Measurements from ENCODE around the gene TMEM91.
"Not testable (repeated sequence)": the region's sequence is repeated elsewhere in the genome, so short reads cannot be mapped to it uniquely, and the experiment has no call there.

TMEM91 gene

DNA sequence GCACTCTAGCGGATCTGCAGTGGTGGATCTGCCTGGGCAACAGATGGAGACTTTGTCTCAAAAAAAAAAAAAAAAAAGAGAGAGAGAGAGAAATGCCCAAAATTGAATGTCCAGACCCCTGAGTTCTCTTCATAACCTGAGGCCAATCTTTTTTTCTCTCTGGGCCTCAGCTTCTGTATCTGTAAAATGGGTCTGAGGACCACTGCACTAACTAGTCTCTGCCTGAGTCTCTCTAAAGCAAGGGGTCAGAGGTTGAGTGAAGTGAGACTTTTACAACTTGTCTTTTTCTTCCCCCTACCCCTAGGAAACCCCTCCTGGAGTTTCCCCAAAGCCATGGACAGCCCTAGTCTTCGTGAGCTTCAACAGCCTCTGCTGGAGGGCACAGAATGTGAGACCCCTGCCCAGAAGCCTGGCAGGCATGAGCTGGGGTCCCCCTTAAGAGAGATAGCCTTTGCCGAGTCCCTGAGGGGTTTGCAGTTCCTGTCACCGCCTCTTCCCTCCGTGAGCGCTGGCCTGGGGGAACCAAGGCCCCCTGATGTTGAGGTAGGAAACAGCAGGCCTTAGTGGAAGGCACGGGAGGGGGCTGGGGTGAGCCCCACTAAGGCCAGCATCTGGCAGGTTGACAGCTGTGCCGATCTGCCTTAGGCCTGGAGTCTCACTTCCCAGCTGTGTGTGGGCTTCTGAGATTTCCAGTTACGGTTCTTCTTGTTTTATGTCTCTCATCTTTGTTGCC is 1.8 kb downstream of the TMEM91 start:
- no peaks in the 10 kb centered on the region for H3K9me2 ChIP-seq (replicated peaks; ENCODE audit: control insufficient read depth, low read length)
- peak overlapping the region; percentile 41 for H3K4me2 ChIP-seq (ENCODE audit: low read length)
- peaks cover 3% of the 10 kb centered on the region for H3F3A ChIP-seq (ENCODE audit: control insufficient read depth, insufficient read depth)
- H3K9me3 ChIP-seq (ENCODE audit: control insufficient read depth, insufficient read depth, low read length), result no peaks in the 10 kb centered on the region
- H3K36me3 ChIP-seq (ENCODE audit: control insufficient read depth, low read length), result no peaks in the 10 kb centered on the region
- no peaks in the 10 kb centered on the region for H3K27me3 ChIP-seq (ENCODE audit: control insufficient read depth, low read length)
- H3K4me3 ChIP-seq (ENCODE audit: low read length), result no peak overlapping the region
- no peak overlapping the region for H3K27ac ChIP-seq (ENCODE audit: low read depth, low read length)
- no peaks in the 10 kb centered on the region for H3K79me2 ChIP-seq (ENCODE audit: control insufficient read depth, low read length)
- H4K20me1 ChIP-seq (ENCODE audit: control insufficient read depth, insufficient read depth, low read depth, low read length), result no peaks in the 10 kb centered on the region
- peaks cover 11% of the 10 kb centered on the region for H3K4me1 ChIP-seq (ENCODE audit: control insufficient read depth, low read length)
- TF ChIP-seq, protein P1, sequence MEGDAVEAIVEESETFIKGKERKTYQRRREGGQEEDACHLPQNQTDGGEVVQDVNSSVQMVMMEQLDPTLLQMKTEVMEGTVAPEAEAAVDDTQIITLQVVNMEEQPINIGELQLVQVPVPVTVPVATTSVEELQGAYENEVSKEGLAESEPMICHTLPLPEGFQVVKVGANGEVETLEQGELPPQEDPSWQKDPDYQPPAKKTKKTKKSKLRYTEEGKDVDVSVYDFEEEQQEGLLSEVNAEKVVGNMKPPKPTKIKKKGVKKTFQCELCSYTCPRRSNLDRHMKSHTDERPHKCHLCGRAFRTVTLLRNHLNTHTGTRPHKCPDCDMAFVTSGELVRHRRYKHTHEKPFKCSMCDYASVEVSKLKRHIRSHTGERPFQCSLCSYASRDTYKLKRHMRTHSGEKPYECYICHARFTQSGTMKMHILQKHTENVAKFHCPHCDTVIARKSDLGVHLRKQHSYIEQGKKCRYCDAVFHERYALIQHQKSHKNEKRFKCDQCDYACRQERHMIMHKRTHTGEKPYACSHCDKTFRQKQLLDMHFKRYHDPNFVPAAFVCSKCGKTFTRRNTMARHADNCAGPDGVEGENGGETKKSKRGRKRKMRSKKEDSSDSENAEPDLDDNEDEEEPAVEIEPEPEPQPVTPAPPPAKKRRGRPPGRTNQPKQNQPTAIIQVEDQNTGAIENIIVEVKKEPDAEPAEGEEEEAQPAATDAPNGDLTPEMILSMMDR (IDR thresholded peaks at IDR 0.05; ENCODE audit: low read depth, low read length, poor library complexity, severe bottlenecking), result peak; percentile 65
- TF ChIP-seq EZH2phosphoT487 (IDR thresholded peaks at IDR 0.05; ENCODE audit: borderline replicate concordance, low read length), result no peak

DNA sequence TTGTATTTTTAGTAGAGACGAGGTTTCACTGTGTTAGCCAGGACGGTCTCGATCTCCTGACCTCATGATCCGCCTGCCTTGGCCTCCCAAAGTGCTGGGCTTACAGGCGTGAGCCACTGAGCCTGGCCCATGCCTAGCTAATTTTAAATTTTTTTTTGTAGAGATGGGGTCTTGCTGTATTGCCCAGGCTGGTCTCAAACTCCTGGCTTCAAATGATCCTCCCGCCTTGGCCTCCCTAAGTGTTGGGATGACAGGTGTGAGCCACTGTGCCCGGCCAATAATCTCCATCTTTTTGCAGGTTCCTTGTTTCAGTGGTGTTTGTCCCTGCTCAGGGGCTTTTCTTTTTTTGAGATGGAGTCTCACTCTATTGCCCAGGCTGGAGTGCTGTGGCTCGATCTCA is 5.2 kb downstream of the TMEM91 start:
- not testable (repeated sequence) for H3K36me3 ChIP-seq (ENCODE audit: control insufficient read depth, low read length); H3K4me2 ChIP-seq (ENCODE audit: low read length); H3K9me2 ChIP-seq (replicated peaks; ENCODE audit: control insufficient read depth, low read length); H3F3A ChIP-seq (ENCODE audit: control insufficient read depth, insufficient read depth); H3K9me3 ChIP-seq (ENCODE audit: control insufficient read depth, insufficient read depth, low read length); H3K27ac ChIP-seq (ENCODE audit: low read depth, low read length); H3K27me3 ChIP-seq (ENCODE audit: control insufficient read depth, low read length); H4K20me1 ChIP-seq (ENCODE audit: control insufficient read depth, insufficient read depth, low read depth, low read length); H3K79me2 ChIP-seq (ENCODE audit: control insufficient read depth, low read length); H3K4me3 ChIP-seq (ENCODE audit: low read length)
- H3K4me1 ChIP-seq (ENCODE audit: control insufficient read depth, low read length), result peaks cover 11% of the 10 kb centered on the region

DNA sequence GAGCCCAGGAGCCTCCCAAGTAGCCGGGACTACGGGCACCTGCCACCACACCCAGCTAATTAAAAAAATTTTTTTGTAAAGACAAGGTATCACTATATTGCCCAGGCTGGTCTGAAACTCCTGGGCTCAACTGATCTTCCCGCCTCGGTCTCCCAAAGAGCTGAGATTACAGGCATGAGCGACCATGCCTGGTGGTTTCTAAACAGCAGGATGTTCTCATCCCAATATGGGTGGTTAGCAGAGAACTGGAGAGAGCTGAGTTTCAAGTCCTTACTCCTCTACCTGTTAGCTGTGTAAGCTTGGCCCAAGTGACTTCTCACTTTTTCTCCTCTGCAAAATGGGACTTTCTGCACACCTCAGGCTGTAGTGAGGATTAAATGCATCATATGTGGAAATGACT is 8.0 kb downstream of the TMEM91 start:
- no peaks in the 10 kb centered on the region for H3F3A ChIP-seq (ENCODE audit: control insufficient read depth, insufficient read depth)
- H3K79me2 ChIP-seq (ENCODE audit: control insufficient read depth, low read length), result no peaks in the 10 kb centered on the region
- H3K4me3 ChIP-seq (ENCODE audit: low read length), result no peak overlapping the region
- no peak overlapping the region for H3K4me2 ChIP-seq (ENCODE audit: low read length)
- H3K9me3 ChIP-seq (ENCODE audit: control insufficient read depth, insufficient read depth, low read length), result no peaks in the 10 kb centered on the region
- H3K27me3 ChIP-seq (ENCODE audit: control insufficient read depth, low read length), result no peaks in the 10 kb centered on the region
- H3K36me3 ChIP-seq (ENCODE audit: control insufficient read depth, low read length), result peaks cover 24% of the 10 kb centered on the region
- no peaks in the 10 kb centered on the region for H3K9me2 ChIP-seq (replicated peaks; ENCODE audit: control insufficient read depth, low read length)
- TF ChIP-seq, protein P1 (IDR thresholded peaks at IDR 0.05; ENCODE audit: low read depth, low read length, poor library complexity, severe bottlenecking), result no peak
- TF ChIP-seq EZH2phosphoT487 (IDR thresholded peaks at IDR 0.05; ENCODE audit: borderline replicate concordance, low read length), result no peak
- H3K4me1 ChIP-seq (ENCODE audit: control insufficient read depth, low read length), result no peaks in the 10 kb centered on the region
- no peaks in the 10 kb centered on the region for H4K20me1 ChIP-seq (ENCODE audit: control insufficient read depth, insufficient read depth, low read depth, low read length)
- no peak overlapping the region for H3K27ac ChIP-seq (ENCODE audit: low read depth, low read length)

DNA sequence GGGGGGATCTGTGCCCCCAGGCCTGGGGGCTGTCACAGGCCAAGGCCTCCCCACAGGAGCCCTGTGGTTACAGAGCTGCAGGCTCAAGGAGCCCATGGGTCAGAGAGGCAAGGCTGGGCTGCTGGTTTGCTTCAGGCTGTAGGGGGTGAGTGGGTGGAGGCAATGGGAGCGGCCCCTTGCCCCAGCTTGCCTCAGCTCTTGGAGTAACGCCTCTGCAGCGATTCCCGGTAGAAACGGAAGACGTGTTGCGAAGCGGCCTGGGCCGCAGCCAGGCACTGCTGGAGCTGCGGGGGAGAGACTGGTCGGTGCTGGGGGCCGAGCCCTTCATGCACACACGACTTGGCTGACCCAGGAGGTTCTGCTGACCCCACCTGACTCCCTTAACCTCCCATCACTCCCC is 10.1 kb downstream of the TMEM91 start:
- H3K27me3 ChIP-seq (ENCODE audit: control insufficient read depth, low read length), result no peaks in the 10 kb centered on the region
- H3K27ac ChIP-seq (ENCODE audit: low read depth, low read length), result no peak overlapping the region

More for the DNA sequence above, 10.1 kb downstream of the TMEM91 start:
- H3K4me2 ChIP-seq (ENCODE audit: low read length), result no peak overlapping the region
- peaks cover 41% of the 10 kb centered on the region for H3K36me3 ChIP-seq (ENCODE audit: control insufficient read depth, low read length)
- H3K4me1 ChIP-seq (ENCODE audit: control insufficient read depth, low read length), result no peaks in the 10 kb centered on the region
- H3K4me3 ChIP-seq (ENCODE audit: low read length), result no peak overlapping the region
- TF ChIP-seq EZH2phosphoT487 (IDR thresholded peaks at IDR 0.05; ENCODE audit: borderline replicate concordance, low read length), result no peak
- TF ChIP-seq, protein P1 (IDR thresholded peaks at IDR 0.05; ENCODE audit: low read depth, low read length, poor library complexity, severe bottlenecking), result no peak
- H3K9me2 ChIP-seq (replicated peaks; ENCODE audit: control insufficient read depth, low read length), result no peaks in the 10 kb centered on the region
- no peaks in the 10 kb centered on the region for H3F3A ChIP-seq (ENCODE audit: control insufficient read depth, insufficient read depth)
- H3K79me2 ChIP-seq (ENCODE audit: control insufficient read depth, low read length), result no peaks in the 10 kb centered on the region
- no peaks in the 10 kb centered on the region for H3K9me3 ChIP-seq (ENCODE audit: control insufficient read depth, insufficient read depth, low read length)
- no peaks in the 10 kb centered on the region for H4K20me1 ChIP-seq (ENCODE audit: control insufficient read depth, insufficient read depth, low read depth, low read length)
